GM23338 (cell line): ENCODE measurements around the gene TUBG2.

Experiments
- CREB1 ChIP-seq: fragments of 250-450 bp; sonication (Bioruptor Pico); IDR thresholded peaks from 2 replicates; pipeline ENCODE4 v1.5.0; 2020; ENCODE audit warnings: low read depth, mild to moderate bottlenecking, moderate library complexity
- CTCF ChIP-seq, 2 experiments: fragments of 200-600 bp in 1 of 2; sonication (generic) in 1 of 2; conservative IDR thresholded peaks; 2 replicates each; pipeline versions ENCODE4 v1.5.1 to v1.6.1; 2016 to 2017; ENCODE audit warnings: antibody characterized with exemption in 2 of 2, low read depth in 2 of 2, mild to moderate bottlenecking in 2 of 2, moderate library complexity in 1 of 2
- ETS1 ChIP-seq: IDR thresholded peaks from 2 replicates; pipeline ENCODE4 v1.6.1; 2016; ENCODE audit warnings: antibody characterized with exemption
- EZH2 ChIP-seq: fragments of 200-600 bp; sonication (generic); IDR thresholded peaks from one replicate; pipeline ENCODE4 v1.8.0; 2017; ENCODE audit warnings: antibody characterized with exemption, mild to moderate bottlenecking, low read depth; ENCODE audit not compliant: unreplicated experiment
- EZH2phosphoT487 ChIP-seq: fragments of 200-600 bp; sonication (generic); IDR thresholded peaks from one replicate; pipeline ENCODE4 v1.8.1; 2018; ENCODE audit warnings: antibody characterized with exemption; ENCODE audit not compliant: unreplicated experiment
- JUNB ChIP-seq: IDR thresholded peaks from one replicate; pipeline ENCODE4 v1.6.1; 2016; ENCODE audit warnings: antibody characterized with exemption; ENCODE audit not compliant: unreplicated experiment
- POLR2AphosphoS5 ChIP-seq: IDR thresholded peaks from 2 replicates; pipeline ENCODE4 v1.6.1; 2016; ENCODE audit warnings: antibody characterized with exemption, low read depth
- REST ChIP-seq: IDR thresholded peaks from one replicate; pipeline ENCODE4 v1.6.1; 2018; ENCODE audit warnings: antibody characterized with exemption; ENCODE audit not compliant: unreplicated experiment
- STAT1 ChIP-seq: IDR thresholded peaks from one replicate; pipeline ENCODE4 v1.6.1; 2016; ENCODE audit warnings: antibody characterized with exemption; ENCODE audit not compliant: unreplicated experiment
- ZNF114 ChIP-seq: fragments of 250-450 bp; sonication (Bioruptor Pico); IDR thresholded peaks from 2 replicates; pipeline ENCODE4 v1.5.0; 2020; ENCODE audit warnings: mild to moderate bottlenecking, moderate library complexity
- ZNF331 ChIP-seq: fragments of 250-450 bp; sonication (Bioruptor Pico); IDR thresholded peaks from 2 replicates; pipeline ENCODE4 v1.5.0; 2020; ENCODE audit warnings: low read depth, mild to moderate bottlenecking, moderate library complexity
- ZNF462 ChIP-seq: fragments of 250-450 bp; sonication (Bioruptor Pico); IDR thresholded peaks from 2 replicates; pipeline ENCODE4 v1.5.0; 2020; ENCODE audit warnings: mild to moderate bottlenecking, moderate library complexity

GRCh38 chr17:42612013-42612412 is 47.1 kb upstream of the TUBG2 start:
- TF ChIP-seq CTCF (conservative IDR thresholded peaks at IDR 0.05; ENCODE audit: low read depth in 2 of 2), result no peak
- no peak for TF ChIP-seq EZH2phosphoT487
- TF ChIP-seq POLR2AphosphoS5, result no peak
- TF ChIP-seq EZH2, result no peak
- no peak for TF ChIP-seq JUNB
- TF ChIP-seq ZNF114 (CRISPR knock-in tag), result no peak
- no peak for TF ChIP-seq REST
- TF ChIP-seq CREB1 (CRISPR knock-in tag), result no peak
- TF ChIP-seq ZNF331 (CRISPR knock-in tag), result no peak
- TF ChIP-seq ETS1, result no peak
- TF ChIP-seq ZNF462 (CRISPR knock-in tag), result no peak
- TF ChIP-seq STAT1, result no peak
